Embryonic facial prominence (tissue), 1 donor: ENCODE measurements around the gene TUBB3.

ENCODE experiments used
- DNase-seq: peaks from one replicate; pipeline ENCODE4 v3.0.0-alpha.2; 2016; ENCODE audit errors: extremely low spot score

TUBB3 gene

DNA sequence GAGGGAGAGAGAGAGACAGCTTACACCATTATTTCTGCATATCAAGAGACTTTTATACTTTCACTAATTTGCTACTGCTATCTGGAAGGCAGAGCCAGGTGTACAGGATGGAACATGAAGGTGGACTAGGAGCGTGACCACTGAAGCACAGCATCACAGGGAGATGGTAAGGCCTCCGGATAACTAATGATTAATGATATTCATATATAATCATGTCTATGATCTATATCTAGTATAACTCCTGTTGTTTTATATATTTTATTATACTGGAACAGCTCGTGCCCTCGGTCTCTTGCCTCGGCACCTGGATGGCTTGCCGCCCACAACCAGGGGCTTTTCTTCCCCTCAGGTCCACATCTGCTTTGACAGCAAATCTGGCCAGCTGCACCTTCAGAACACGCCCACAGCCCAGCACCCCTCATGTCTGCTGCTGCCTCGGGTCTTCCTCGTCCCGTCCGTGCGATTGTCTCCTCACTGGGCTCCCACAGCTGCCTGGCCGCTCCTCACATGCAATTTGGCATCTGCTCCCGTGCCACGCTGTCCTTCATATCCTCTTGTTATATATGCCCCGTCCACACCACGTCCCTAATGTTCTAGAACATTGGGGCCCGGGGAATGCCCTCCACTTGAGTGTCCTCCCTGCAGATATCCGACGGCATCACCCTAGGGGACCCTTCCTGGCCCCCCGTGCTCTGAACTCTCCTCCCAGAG lies 15.2 kb downstream of the TUBB3 start:
- no peak for DNase-seq

DNA sequence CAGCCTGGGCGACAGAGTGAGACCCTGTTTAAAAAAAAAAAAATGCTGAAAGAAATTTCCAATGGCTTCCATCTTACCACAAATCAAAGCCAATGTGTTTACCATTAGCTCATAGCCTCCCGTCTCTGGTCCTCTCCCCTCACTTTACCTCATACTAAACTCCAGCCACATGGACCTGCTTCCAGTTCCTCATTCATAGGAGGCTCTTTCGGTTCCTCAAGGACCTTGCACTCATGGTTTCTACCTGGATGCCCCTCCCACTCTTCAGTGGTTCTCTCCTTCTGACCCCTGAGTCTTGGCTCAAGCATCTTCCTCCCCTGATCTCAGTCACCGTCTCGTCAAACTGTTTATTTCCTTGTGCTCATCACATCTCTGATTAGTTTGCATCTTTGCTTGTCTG lies 21.6 kb downstream of the TUBB3 start:
- DNase-seq = no peak

DNA sequence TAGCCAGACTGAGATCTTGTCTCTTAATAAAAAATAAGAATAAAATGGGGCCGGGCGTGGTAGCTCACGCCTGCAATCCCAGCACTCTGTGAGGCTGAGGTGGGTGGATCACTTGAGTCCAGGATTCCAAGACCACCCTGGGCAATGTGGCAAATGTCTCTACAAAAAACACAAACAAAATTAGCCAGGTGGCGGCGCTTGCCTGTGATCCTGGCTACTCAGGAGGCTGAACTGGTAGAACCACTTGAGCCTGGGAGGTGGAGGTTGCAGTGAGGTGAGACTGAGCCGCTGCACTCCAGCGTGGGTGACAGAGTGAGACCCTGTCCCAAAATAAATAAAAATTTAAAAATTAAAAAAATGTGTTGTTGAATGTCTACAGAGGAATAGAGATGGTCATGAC lies 22.5 kb downstream of the TUBB3 start:
- no peak for DNase-seq

DNA sequence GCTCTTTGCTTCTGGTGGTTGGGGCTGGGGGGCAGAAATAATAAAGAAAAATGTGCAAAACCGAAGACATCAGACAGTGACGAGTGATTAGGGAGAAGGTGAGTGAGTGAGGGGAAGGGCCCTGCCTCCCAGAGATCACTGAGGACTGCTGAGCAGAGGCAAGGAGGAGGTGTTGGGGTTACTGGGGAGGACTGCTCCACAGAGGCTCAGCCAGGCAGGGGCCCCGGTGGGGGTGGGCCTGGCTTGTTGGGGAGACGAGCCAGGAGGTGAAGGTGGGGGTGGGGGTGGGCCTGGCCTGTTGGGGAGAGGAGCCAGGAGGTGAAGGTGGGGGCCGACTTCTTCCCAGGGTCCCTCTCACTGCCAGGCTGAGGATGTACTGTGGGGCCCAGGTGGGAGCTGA lies 23.4 kb downstream of the TUBB3 start:
- DNase-seq = no peak

DNA sequence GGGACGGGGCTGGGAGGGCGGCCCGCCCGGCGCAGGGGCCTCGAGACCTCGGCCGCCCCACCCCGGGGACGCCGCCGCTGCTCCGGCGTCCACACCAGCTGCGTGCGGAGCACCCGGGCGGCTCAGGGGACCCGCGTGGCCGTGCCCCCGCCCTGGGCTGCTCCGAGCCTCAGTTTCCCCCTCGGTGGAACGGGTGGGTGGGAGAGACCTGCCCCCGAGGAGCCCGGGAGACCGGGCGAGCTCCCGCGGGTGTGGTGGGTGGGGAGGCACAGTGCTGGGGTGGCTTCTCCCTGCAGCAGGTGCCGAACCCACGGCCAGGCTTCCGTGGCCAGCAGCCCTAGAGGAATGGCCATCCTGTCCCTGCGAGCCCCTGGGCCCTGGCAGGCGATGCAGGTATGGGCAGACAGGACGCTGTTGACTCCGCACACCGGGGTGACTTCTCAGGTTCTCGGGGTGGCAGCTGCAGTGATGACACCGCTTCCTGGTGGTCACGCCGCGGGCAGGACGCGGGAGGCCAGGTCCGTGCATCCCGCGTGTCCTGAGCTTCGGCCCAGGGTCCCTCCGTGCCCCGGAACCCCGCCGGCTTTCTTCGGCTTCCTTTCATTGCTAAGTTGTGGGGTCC lies 26.1 kb downstream of the TUBB3 start:
- no peak for DNase-seq

DNA sequence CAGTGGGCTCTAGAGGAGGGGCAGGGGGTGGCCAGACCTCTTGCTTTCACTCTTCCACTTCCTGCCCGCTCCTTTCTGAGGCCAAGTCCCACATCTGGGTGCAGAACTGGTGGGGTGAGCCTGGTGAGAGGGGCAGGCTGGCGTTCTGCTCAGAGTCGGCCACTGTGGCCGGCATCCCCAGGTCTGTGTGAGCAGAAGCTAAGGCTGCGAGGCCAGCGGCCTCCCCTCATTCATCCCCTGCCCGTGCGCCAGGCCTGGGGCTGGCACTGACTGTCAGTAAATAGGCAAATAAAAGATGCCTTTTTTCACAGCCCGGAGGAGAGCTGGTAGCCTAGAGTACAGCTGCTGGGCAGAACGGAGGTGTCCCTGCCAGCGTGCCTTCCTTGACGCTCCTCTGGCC lies 26.6 kb downstream of the TUBB3 start:
- DNase-seq = no peak

DNA sequence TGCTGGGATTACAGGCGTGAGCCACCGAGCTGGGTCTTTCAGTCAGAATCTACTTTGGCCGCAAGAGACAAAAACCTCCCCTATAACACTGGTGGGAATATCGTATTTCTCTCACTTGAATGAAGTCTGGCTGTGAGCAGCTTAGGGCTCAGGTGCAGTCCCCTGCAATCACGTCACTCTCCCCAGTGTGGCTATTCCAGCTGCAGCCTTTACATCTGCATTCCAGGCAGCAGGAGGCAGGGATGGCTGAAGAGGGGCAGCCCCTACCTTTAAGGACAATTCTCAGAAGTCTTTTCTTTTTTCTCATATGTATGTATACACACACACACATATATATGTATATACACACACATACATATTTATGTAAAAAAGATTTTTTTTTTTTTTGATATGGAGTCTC lies 28.4 kb downstream of the TUBB3 start:
- no peak for DNase-seq

DNA sequence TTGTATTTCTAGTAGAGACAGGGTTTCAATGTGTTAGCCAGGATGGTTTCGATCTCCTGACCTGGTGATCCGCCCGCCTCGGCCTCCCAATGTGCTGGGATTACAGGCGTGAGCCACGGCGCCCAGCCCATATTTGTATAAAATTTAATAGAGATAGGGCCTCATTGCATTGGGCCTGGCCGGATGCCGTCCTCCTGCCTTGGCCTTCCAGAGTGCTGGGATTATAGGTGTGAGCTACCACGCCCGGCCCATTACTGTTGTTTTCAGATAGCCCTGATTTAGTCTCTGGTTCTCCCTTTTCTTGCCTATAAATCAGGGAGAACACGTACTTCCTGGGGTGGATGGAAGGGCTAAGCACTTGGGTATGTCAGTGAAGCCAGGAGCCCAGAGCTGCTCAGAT lies 28.9 kb downstream of the TUBB3 start:
- DNase-seq = no peak

DNA sequence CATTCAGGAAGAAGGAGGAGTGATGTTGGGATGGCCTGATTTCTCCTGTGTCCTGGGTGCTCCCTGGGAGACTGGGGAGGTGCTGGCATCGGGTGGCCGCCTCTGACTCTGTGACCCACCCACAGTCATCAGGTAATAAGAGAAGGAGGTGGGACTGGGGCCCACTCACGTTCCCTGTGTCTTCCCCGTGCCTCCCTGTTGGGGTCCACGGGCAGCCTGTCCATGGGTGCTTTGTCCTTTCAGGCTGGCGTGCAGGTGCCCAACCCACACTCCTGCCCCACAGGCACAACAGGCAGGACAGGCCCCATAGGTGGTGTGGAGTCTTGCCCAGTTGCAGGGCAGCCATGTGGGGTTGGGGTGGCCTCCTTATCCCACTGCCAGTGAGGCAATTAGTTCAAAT lies 29.4 kb downstream of the TUBB3 start:
- DNase-seq = no peak

DNA sequence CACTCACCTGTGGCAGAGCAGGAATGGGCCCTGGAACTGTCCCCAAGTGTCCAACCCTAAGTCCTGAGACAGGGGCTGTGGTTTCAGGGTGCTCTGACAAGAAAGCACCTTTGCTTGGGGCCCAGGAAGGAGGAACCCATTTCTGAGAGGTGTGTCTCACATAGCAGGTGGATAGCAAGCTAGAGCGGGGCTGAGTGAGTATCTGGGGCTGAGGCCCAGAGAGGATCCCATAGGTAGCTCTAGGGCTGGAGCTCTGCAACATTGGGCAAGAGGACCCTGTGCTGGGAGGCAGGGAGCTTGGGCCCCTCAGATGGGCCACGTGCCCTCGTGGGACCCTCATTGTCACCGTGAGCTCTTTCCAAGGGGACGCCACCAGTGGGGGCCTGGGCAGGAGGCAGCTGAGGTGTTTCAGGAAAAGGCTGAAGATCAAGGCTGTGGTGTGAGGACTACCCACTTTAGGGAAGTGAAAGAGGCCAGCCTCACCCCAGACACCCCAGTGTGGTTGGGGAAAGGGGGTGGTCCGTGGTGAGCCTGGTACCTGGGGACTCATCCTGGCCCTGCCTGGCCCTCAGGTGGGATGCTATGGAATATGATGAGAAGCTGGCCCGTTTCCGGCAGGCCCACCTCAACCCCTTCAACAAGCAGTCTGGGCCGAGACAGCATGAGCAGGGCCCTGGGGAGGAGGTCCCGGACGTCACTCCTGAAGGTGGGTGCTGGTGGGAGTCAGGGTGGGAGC lies 30.7 kb downstream of the TUBB3 start:
- no peak for DNase-seq

DNA sequence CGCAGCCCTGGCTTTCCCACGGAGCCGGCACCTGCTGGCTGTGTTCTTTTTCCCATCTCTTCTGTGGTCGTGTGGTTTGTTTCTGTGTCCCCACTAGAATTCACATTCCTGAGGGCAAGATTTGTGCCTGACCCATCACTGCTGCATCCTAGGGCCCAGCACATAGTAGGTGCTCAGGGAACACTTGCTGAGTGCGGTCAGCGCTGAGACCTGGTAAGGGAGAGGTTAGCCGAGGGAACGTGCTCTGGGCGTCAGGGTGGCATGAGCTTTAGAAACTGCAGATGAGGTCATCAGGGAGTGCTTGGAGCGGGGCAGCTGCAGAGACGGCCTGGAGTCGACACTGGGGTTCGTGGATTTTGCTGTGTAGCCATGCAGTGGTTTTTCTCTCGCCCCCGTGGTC lies 31.3 kb downstream of the TUBB3 start:
- no peak for DNase-seq

DNA sequence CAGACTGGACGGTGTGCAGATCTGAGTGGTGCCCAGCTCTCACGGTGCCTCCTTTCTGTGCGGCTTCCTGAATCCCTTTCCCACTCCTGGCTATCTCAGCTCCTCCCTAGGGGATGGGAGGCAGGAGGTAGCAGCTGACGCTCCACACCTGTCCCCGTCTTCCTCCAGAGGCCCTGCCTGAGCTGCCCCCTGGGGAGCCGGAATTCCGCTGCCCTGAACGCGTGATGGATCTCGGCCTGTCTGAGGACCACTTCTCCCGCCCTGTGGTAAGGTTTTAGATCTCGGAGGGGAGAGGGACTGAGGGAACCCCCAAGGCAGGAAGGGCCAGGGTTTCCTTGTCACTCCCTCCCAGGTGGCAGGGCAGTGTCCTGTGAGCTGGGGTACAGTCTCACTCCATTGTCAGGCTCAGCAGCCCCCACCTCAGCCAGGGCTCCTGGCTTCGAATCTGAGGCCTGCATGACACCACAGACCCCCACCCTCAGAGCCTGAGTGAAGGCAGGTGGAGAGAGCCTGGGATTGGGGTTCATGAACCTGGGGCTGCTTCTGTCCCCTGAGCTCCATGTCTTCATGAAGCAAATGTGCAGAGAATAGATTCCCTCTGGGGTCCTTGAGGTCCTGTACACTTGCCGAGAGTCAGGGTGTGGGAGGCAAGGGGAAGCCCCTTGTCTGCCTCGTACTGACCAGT lies 32.0 kb downstream of the TUBB3 start:
- DNase-seq = no peak

DNA sequence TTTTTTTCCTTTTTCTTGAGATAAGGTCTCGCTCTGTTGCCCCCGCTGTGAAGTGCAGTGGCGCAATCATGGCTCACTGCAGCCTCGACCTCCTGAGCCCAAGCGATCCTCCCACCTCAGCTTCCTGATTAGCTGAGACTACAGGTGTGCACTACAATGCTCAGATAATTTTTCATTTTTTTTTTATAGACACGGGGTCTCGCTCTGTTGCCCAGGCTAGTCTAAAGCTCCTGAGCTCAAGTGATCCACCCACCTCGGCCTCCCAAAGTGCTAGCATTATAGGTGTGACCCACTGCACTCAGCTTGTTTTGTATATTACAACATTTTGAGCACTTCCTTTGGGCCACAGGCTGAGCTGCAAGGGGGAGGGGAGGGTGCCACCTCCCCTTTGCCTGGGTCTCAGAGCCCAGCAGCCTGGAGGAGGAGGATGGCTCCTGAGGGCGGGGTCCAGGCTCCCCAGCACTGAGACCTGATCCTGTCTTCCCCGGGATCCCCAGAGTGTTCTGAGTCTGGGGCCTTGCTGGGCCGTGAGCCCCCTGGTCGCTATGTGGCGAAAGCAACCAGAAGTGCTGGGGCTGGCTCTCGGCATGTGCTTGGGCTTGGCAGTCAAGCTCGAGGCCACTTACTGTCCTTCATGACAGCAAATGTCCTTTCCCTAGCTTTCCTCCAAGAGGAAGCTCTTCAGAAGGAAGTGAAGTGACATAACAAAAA lies 33.5 kb downstream of the TUBB3 start:
- no peak for DNase-seq

DNA sequence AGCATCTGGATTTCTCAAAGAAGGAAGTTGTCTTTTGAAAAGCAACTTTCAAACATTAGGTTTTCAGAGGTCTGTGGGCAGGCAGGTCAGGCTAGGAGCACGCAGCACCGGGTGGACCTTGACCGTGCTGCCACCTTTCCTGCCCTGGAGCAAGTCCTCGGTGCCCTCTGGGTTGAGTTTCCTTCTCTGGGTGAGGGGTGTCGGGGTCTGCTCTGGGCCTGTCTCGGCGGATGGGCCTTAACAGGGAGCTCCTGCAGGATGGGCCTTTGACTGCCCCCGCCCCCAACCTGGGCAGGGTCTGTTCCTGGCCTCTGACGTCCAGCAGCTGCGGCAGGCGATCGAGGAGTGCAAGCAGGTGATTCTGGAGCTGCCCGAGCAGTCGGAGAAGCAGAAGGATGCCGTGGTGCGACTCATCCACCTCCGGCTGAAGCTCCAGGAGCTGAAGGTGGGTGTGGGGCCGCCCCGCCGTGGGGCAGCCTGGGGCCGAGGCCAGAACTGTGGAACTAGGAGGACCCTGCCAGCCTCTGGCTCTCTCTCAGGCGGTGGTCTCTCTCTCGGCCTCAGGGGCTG lies 34.2 kb downstream of the TUBB3 start:
- no peak for DNase-seq

DNA sequence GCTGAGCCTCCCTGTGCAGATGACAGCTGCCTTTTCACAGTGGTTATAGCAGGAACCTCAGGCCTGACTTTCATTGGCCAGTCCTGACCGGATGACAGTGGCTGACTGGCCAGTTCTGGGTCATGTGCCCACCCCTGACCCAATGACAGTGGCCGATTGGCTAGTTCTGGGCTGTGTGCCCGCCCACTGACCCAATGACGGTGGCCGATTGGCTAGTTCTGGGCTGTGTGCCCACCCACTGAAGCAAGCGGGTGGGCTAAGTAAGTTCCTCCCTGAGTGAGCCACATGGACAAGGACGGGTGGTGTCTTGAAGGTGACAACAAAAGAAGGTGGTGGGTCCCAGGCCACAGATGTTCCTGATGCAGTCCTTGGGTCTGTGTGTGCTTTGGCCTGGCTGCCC lies 34.9 kb downstream of the TUBB3 start:
- DNase-seq = no peak

DNA sequence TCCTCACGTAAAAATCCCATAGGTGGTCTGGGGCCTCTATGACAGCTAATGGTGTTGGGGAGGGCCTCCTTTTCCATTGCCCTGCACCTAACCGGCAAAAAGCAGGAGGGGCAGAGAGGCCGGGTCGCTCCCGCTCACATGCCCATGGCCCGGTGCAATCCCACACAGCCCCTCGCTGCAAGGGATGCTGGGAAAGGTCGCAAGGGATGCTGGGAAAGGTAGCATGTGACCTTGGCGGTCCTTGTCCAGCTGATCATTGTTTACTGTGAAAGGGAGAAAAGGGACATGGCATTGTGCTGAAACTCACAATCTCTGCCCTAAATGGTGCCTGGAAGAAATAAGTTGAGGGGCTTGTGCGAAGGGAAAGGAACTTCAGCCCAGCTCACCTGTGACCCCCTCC lies 35.5 kb downstream of the TUBB3 start:
- no peak for DNase-seq

DNA sequence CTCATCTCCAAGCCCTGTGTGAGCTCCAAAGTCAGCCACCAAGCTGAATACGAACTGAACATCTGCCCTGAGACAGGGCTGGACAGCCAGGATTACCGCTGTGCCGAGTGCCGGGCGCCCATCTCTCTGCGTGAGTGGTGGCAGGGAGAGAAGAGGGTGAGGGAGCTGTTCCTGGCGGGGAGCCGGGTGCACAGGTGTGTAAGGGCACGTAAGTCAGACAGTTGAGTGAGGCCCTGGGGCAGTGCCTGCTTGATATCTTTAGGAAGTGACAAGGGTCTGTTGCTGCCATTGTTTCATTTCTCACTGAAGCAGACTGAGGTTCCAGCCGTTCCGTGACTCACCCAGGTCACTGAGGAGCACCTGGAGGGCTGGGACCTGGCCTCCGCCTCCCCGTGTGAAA lies 37.8 kb downstream of the TUBB3 start:
- DNase-seq = no peak

DNA sequence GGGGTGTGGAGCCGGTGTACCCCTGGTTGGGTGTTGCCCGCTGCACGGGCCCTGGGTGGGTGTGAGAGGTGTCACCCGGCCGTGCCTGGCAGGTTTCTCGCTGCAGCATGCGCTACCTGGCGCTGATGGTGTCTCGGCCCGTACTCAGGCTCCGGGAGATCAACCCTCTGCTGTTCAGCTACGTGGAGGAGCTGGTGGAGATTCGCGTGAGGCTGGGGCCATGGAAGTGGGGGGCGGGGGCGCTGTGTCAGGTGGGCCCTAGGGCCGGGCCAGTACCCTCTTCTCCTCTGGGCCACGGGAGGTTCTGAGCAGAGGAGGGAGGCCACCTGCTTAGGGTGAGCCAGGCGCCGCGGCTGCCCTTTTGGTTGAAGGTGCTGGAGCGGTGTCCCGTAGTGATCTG lies 38.8 kb downstream of the TUBB3 start:
- DNase-seq = no peak

DNA sequence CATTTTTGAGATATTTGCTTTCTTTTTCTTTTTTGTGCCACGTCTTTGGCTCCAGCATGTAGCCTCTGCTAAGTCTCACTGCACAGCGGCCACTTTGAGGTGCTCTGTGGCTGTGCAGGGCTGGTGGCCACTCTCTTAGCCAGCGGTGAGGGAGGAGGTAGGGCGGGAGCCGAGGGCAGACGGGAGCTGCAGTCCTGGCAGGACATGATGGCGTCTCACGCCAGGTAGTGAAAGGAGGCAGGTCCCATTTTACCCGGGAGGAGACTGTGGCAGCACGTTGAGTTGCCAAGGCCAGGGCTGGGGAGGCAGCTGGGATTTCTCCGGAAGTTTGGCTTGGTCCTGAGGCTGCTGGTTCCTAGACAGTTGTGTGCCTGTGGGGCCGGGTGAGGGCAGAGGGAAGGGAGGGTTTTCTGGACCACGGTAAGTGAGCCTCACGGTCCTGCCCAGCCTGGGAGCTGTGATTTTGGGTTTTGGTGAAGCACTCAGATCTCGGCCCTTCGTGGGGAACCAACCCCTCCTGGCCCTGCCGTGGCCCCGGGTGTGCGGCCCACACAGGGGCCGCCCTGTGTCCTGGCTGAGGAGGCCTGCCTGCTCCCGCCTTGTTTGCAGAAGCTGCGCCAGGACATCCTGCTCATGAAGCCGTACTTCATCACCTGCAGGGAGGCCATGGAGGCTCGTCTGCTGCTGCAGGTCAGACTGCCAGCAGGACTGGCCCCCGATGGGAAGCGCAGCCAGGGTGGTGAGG lies 39.8 kb downstream of the TUBB3 start:
- DNase-seq = no peak

DNA sequence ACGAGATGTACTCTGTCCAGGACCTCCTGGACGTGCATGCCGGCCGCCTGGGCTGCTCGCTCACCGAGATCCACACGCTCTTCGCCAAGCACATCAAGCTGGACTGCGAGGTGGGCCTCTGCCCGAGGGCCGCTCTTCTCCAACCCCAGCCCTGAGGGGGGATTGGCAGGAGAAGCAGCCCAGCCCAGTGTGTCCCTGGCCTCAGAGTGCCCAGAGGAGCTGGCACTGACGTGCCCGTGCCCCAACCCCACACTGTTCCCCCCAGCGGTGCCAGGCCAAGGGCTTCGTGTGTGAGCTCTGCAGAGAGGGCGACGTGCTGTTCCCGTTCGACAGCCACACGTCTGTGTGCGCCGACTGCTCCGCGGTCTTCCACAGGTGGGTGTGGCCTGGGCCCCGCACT lies 41.1 kb downstream of the TUBB3 start:
- no peak for DNase-seq
